HepG2 (cell line): ENCODE measurements around the gene SLC25A52. TPM values are rescaled to one million over a fixed set of nuclear protein-coding genes. Genes with fewer than 3 reads are reported as not detected.

Source experiments
- ATAC-seq: fragments of 200-7000 bp; cut with Tn5 transposase; 3 replicates; pipeline ENCODE4 v1.9.1; 2020; ENCODE audit warnings: mild to moderate bottlenecking, moderate library complexity
- BruUV-seq: library from RNA; stranded (reverse); fragments of 400-500 nt; replicated peaks from 2 replicates; lab custom pipeline; 2021; lab: Mats Ljungman, UMichigan
- CTCF ChIA-PET: fragments of 300-600 bp; formaldehyde crosslinking; extraction: SDS; loops from one replicate; lab custom pipeline; 2021; ENCODE audit warnings: low total read pairs, inconsistent platforms, low intra/inter-chr PET ratio; lab: Yijun Ruan, JAX
- POLR2A ChIA-PET: fragments of 350-600 bp; sonication (Branson Sonifier 250); formaldehyde crosslinking; loops from one replicate; lab custom pipeline; 2020; ENCODE audit warnings: antibody characterized with exemption, inconsistent platforms; lab: Yijun Ruan, JAX
- DNase-seq: peaks from one replicate; pipeline ENCODE4 v3.0.0-alpha.2; 2015; ENCODE audit warnings: low spot score
- FAIRE-seq: peaks from 3 replicates; lab custom pipeline; 2011; peaks lifted over from hg19 to GRCh38; lab: Jason Lieb, UNC
- H2AFZ ChIP-seq: one replicate; pipeline ENCODE4 v1.6.1; 2011; ENCODE audit warnings: low read length, inconsistent platforms
- H3K27ac ChIP-seq: fragments of 300-600 bp; 3 replicates; pipeline ENCODE4 v1.8.0; 2011; ENCODE audit warnings: mixed run types, mild to moderate bottlenecking, mixed read lengths, low read length, inconsistent platforms; ENCODE audit not compliant: insufficient read depth; ENCODE audit errors: extremely low read length
- H3K27me3 ChIP-seq, 2 experiments: fragments of 200-600 bp in 1 of 2; 2 replicates in 1 of 2; 3 replicates in 1 of 2; pipeline versions ENCODE4 v1.6.0 to v1.8.0; 2011; ENCODE audit warnings: low read length in 2 of 2, mild to moderate bottlenecking in 2 of 2, moderate library complexity in 2 of 2, inconsistent platforms in 1 of 2; ENCODE audit not compliant: insufficient read depth in 2 of 2, control insufficient read depth in 1 of 2
- H3K36me3 ChIP-seq, 2 experiments: fragments of 200-600 bp in 1 of 2; replicated peaks in 1 of 2; 2 replicates in 1 of 2; 3 replicates in 1 of 2; pipeline versions ENCODE4 v1.5.1 to v1.8.0; 2011; ENCODE audit warnings: low read length in 2 of 2, inconsistent platforms in 1 of 2; ENCODE audit not compliant: insufficient read depth in 2 of 2, control insufficient read depth in 1 of 2
- H3K4me1 ChIP-seq: 2 replicates; pipeline ENCODE4 v1.5.1; 2012; ENCODE audit warnings: low read length, inconsistent platforms; ENCODE audit not compliant: insufficient read depth
- H3K4me2 ChIP-seq: 2 replicates; pipeline ENCODE4 v1.6.0; 2011; ENCODE audit warnings: low read depth, low read length, inconsistent platforms
- H3K4me3 ChIP-seq, 3 experiments: fragments of 200-600 bp in 1 of 3; sonication (generic), shearing (Covaris generic) in 1 of 3; replicated peaks in 1 of 3; 2 replicates each; pipeline ENCODE4 v1.5.1; 2011 to 2016; ENCODE audit warnings: low read length in 3 of 3, inconsistent platforms in 2 of 3, low read depth in 2 of 3, mild to moderate bottlenecking in 2 of 3, control low read depth in 1 of 3, mixed read lengths in 1 of 3; ENCODE audit not compliant: insufficient read depth in 1 of 3
- H3K79me2 ChIP-seq: one replicate; pipeline ENCODE4 v1.6.1; 2011; ENCODE audit warnings: low read length, inconsistent platforms; ENCODE audit not compliant: insufficient read depth
- H3K9ac ChIP-seq: 2 replicates; pipeline ENCODE4 v1.6.0; 2011; ENCODE audit warnings: mild to moderate bottlenecking, low read depth, low read length, inconsistent platforms; ENCODE audit not compliant: insufficient read depth
- H3K9me3 ChIP-seq: 2 replicates; pipeline ENCODE4 v1.5.1; 2012; ENCODE audit warnings: mild to moderate bottlenecking, low read length
- H4K20me1 ChIP-seq: 2 replicates; pipeline ENCODE4 v1.6.0; 2011; ENCODE audit warnings: inconsistent platforms, mild to moderate bottlenecking, low read length, moderate library complexity; ENCODE audit not compliant: insufficient read depth
- HIVEP1 ChIP-seq: sonication (generic); formaldehyde crosslinking; IDR thresholded peaks from 2 replicates; pipeline ENCODE4 v1.4.0; 2020; ENCODE audit warnings: mild to moderate bottlenecking, missing genetic modification reagents
- JUND ChIP-seq: sonication (generic); formaldehyde crosslinking; IDR thresholded peaks from 2 replicates; pipeline ENCODE4 v1.8.0; 2022; ENCODE audit warnings: mild to moderate bottlenecking, missing genetic modification reagents
- KDM5A ChIP-seq: fragments of 200-600 bp; sonication (generic); IDR thresholded peaks from 2 replicates; pipeline ENCODE4 v1.7.0; 2018; ENCODE audit warnings: antibody characterized with exemption, mild to moderate bottlenecking, low read length, borderline replicate concordance
- SETDB1 ChIP-seq: sonication (generic); formaldehyde crosslinking; IDR thresholded peaks from 2 replicates; pipeline ENCODE4 v1.5.1; 2020; ENCODE audit warnings: missing genetic modification reagents, mild to moderate bottlenecking, borderline replicate concordance
- SOX5 ChIP-seq: IDR thresholded peaks from 2 replicates; pipeline ENCODE4 v1.6.1; 2016; ENCODE audit warnings: borderline replicate concordance
- ZNF704 ChIP-seq: sonication (generic); formaldehyde crosslinking; IDR thresholded peaks from 2 replicates; pipeline ENCODE4 v1.8.1; 2023; ENCODE audit warnings: mild to moderate bottlenecking, inconsistent platforms, moderate library complexity, missing genetic modification reagents, borderline replicate concordance
- WGBS: methylation state at CpG from one replicate; pipeline ENCODE4 v1.1.6; 2017; ENCODE audit warnings: low lambda C conversion rate; 5-methylcytosine and 5-hydroxymethylcytosine counted together
- in situ Hi-C: cut with HindIII; loops from 2 replicates; pipeline ENCODE4 v1.10.0; 2017; ENCODE audit warnings: low pct_unique_long_range_greater_than_20kb; ENCODE audit not compliant: extremely low pct_ligation_motif_present
- intact Hi-C: fragments of 100-400 bp; cut with micrococcal nuclease; formaldehyde crosslinking; loops from one replicate; pipeline ENCODE4 v1.10.0; 2022; ENCODE audit not compliant: unreplicated experiment
- polyA plus RNA-seq, 8 experiments: library from polyadenylated mRNA; depleted of rRNA in 3 of 8; stranded (reverse) in 7 of 8; unstranded in 1 of 8; fragments of >200 nt; fragmentation: Illumina TruSeq in 4 of 8; extraction: Trizol in 4 of 8; gene quantifications; 2 replicates each; pipeline versions ENCODE4 v1.2.1 to v1.2.3, GENCODE V29; 2011 to 2016; ENCODE audit warnings: low read depth in 4 of 8, missing spikeins in 1 of 8, mixed read lengths in 1 of 8; ENCODE audit not compliant: insufficient read depth in 1 of 8
- total RNA-seq, 5 experiments: library from RNA; depleted of rRNA; stranded (reverse); fragments of >200 nt; fragmentation: Illumina TruSeq; extraction: Trizol; gene quantifications; 2 replicates each; pipeline ENCODE4 v1.2.3, GENCODE V29; 2016; ENCODE audit warnings: low read depth in 1 of 5

SLC25A52 gene
- total and polyA plus RNA-seq, 2 of the 13 experiments (the other 11 are each of a cell fraction or from before 2014, with no cell fraction given): 0.46 TPM; not detected in 1

- in situ Hi-C loops (no loop called here), intact Hi-C loops (no loop called here)
- TF ChIP-seq ZNF704 (CRISPR knock-in tag) (no peak), HIVEP1 (no peak)
- DNase-seq (no peak), ATAC-seq (no peak), FAIRE-seq (no peak)
- H3K4me1 ChIP-seq: no peaks in the 10 kb centered on the region
- H3K9me3 ChIP-seq: peaks cover 17% of the 10 kb centered on the region
- no peaks in the 10 kb centered on the region for H3K27me3 ChIP-seq
- no peaks in the 10 kb centered on the region for H3K79me2 ChIP-seq
- ChIA-PET CTCF (no interaction called here), POLR2A (no interaction called here)
- BruUV-seq: no TSS peak
- no peak overlapping the region for H2AFZ ChIP-seq
- no peak overlapping the region for H3K4me3 ChIP-seq
- H3K36me3 ChIP-seq: no peaks in the 10 kb centered on the region
- H3K9ac ChIP-seq: no peak overlapping the region
- 26% methylated on average over 3 of the region's 3 CpGs for WGBS
- no peak overlapping the region for H3K27ac ChIP-seq
- no peak overlapping the region for H3K4me2 ChIP-seq
- no peaks in the 10 kb centered on the region for H4K20me1 ChIP-seq
Measured at GRCh38 chr18:31783059-31783458, 22.4 kb upstream of the SLC25A52 start.

GRCh38 chr18:31778391-31778950 is 17.8 kb upstream of the SLC25A52 start:
- intact Hi-C loops: no loop called here
- Histone ChIP-seq H3K4me2 (no peak overlapping the region), H3K4me1 (peaks cover 15% of the 10 kb centered on the region), H3K9ac (no peak overlapping the region), H3K27me3 (no peaks in the 10 kb centered on the region), H3K9me3 (peaks cover 21% of the 10 kb centered on the region), H2AFZ (no peak overlapping the region), H3K36me3 (no peaks in the 10 kb centered on the region), H4K20me1 (no peaks in the 10 kb centered on the region), H3K4me3 (no peak overlapping the region), H3K79me2 (no peaks in the 10 kb centered on the region), H3K27ac (no peak overlapping the region)
- ChIA-PET CTCF (no interaction called here), POLR2A (no interaction called here)
- ATAC-seq (no peak), DNase-seq (no peak), FAIRE-seq (no peak)
- BruUV-seq: no TSS peak
- TF ChIP-seq SETDB1 (CRISPR knock-in tag) (0 out of 2 replicates have a peak, but pooled peaks have one; percentile 42), JUND (CRISPR knock-in tag) (no peak), SOX5 (CRISPR knock-in tag) (no peak), KDM5A (peak; percentile 67)
- in situ Hi-C loops: no loop called here
